Upper lobe of left lung (tissue), 4 donors: ENCODE data around the gene AOC1.

Source experiments
- EP300 ChIP-seq, 4 donors: sonication (generic); formaldehyde crosslinking; IDR thresholded peaks; one replicate each; pipeline ENCODE4 v1.5.1; 2017; ENCODE audit warnings: antibody characterized with exemption in 4 of 4, control low read depth in 2 of 4
- POLR2A ChIP-seq, 4 donors: fragments of 450-650 bp; IDR thresholded peaks; one replicate each; pipeline ENCODE4 v1.5.1; 2016 to 2017; ENCODE audit warnings: antibody characterized with exemption in 4 of 4, mild to moderate bottlenecking in 2 of 4
- POLR2AphosphoS5 ChIP-seq, 2 donors: sonication (generic); formaldehyde crosslinking; IDR thresholded peaks; one replicate each; pipeline ENCODE4 v1.5.1; 2017; ENCODE audit warnings: antibody characterized with exemption in 2 of 2
- TF ChIP-seq, protein P1 (sequence below), 6 experiments: fragments of 450-650 bp in 4 of 6; fragments of 200-600 bp in 2 of 6; sonication (generic) in 2 of 6; IDR thresholded peaks; one replicate each; pipeline ENCODE4 v1.5.1; 2016 to 2019; ENCODE audit warnings: antibody characterized with exemption in 6 of 6

DNA sequence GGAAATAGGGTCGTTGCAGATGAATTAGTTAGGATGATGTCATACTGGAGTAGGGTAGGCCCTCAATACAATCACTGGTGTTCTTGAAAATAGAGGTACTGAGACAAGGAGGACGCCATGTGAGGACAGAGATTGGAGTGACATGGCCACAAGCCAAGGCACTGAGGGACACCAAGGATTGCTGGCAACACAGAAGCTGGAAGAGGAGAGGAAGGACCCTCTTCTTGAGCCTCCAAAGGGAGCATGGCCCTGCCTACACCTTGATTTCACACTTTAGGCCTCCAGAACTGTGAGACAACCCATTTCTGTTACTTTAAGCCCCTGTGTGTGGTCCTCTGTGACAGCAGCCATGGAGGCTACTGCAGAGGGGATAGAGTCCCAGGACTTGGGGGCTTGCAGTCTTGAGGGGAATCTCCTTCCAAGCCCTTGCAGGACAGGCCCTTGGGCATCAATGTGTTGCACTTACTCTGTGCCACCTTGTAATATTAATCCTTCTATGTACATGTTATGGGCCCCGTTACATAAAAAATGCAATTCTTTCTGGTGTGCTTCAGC, 3.7 kb upstream of the AOC1 start:
- TF ChIP-seq, protein P1, sequence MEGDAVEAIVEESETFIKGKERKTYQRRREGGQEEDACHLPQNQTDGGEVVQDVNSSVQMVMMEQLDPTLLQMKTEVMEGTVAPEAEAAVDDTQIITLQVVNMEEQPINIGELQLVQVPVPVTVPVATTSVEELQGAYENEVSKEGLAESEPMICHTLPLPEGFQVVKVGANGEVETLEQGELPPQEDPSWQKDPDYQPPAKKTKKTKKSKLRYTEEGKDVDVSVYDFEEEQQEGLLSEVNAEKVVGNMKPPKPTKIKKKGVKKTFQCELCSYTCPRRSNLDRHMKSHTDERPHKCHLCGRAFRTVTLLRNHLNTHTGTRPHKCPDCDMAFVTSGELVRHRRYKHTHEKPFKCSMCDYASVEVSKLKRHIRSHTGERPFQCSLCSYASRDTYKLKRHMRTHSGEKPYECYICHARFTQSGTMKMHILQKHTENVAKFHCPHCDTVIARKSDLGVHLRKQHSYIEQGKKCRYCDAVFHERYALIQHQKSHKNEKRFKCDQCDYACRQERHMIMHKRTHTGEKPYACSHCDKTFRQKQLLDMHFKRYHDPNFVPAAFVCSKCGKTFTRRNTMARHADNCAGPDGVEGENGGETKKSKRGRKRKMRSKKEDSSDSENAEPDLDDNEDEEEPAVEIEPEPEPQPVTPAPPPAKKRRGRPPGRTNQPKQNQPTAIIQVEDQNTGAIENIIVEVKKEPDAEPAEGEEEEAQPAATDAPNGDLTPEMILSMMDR (IDR thresholded peaks at IDR 0.05) = no peak
- TF ChIP-seq POLR2A (IDR thresholded peaks at IDR 0.05) = no peak
- TF ChIP-seq EP300 (IDR thresholded peaks at IDR 0.05) = no peak
- TF ChIP-seq POLR2AphosphoS5 (IDR thresholded peaks at IDR 0.05) = no peak
